A549 (cell line): Measurements from ENCODE around the gene UNC13C. TPM values are rescaled to one million over a fixed set of nuclear protein-coding genes. Genes with fewer than 3 reads are reported as not detected.

Experiments used
- ATAC-seq, 2 experiments: fragments of 200-7000 bp in 1 of 2; fragments of >200 bp in 1 of 2; cut with Nextera tagmentation in 1 of 2; cut with Tn5 transposase in 1 of 2; 3 replicates each; pipeline versions ENCODE4 v1.8.0 to v1.9.1; 2018 to 2020; ENCODE audit warnings: mild to moderate bottlenecking in 1 of 2, moderate library complexity in 1 of 2
- CTCF ChIA-PET: fragments of 300-600 bp; sonication (Branson Sonifier 250); formaldehyde crosslinking; extraction: SDS; loops from one replicate; lab custom pipeline; 2021; ENCODE audit warnings: antibody characterized with exemption, inconsistent platforms; lab: Yijun Ruan, JAX
- POLR2A ChIA-PET: fragments of 350-600 bp; formaldehyde crosslinking; extraction: SDS; loops from one replicate; lab custom pipeline; 2021; ENCODE audit warnings: antibody characterized with exemption, inconsistent platforms; lab: Yijun Ruan, JAX
- DNase-seq, 2 experiments: peaks; one replicate each; pipeline versions ENCODE4 v3.0.0 to v3.0.0-alpha.2; 2011 to 2016; ENCODE audit warnings: low read depth in 1 of 2, low spot score in 1 of 2
- FAIRE-seq: peaks from 2 replicates; lab custom pipeline; 2011; peaks lifted over from hg19 to GRCh38; lab: Jason Lieb, UNC
- H3K27ac ChIP-seq, 2 experiments: fragments of >200 bp; sonication (Bioruptor Twin); formaldehyde crosslinking; 3 replicates each; pipeline ENCODE4 v1.5.1; 2016 to 2017
- H3K4me1 ChIP-seq: fragments of >200 bp; sonication (Bioruptor Twin); formaldehyde crosslinking; 3 replicates; pipeline ENCODE4 v1.6.1; 2016
- H3K4me2 ChIP-seq: fragments of >200 bp; sonication (Bioruptor Twin); formaldehyde crosslinking; 3 replicates; pipeline ENCODE4 v1.6.1; 2016
- H3K4me3 ChIP-seq: fragments of >200 bp; sonication (Bioruptor Twin); formaldehyde crosslinking; 3 replicates; pipeline ENCODE4 v1.5.1; 2016
- H3K9me3 ChIP-seq: fragments of >200 bp; sonication (Bioruptor Twin); formaldehyde crosslinking; 3 replicates; pipeline ENCODE4 v1.6.1; 2016
- EHMT2 ChIP-seq: fragments of 200-600 bp; sonication (generic); IDR thresholded peaks from 2 replicates; pipeline ENCODE4 v1.6.1; 2016; ENCODE audit warnings: antibody characterized with exemption, low read depth, mild to moderate bottlenecking, moderate library complexity
- ESRRA ChIP-seq: fragments of 150-350 bp; IDR thresholded peaks from 2 replicates; pipeline ENCODE4 v1.6.1; 2014; ENCODE audit warnings: mild to moderate bottlenecking, low read length, borderline replicate concordance
- FOSL2 ChIP-seq, 2 experiments: fragments of 450-650 bp in 1 of 2; fragments of >200 bp in 1 of 2; sonication (Bioruptor Twin) in 1 of 2; formaldehyde crosslinking; IDR thresholded peaks; 2 replicates each; pipeline versions ENCODE4 v1.5.0 to v1.6.1; 2016 to 2020; ENCODE audit warnings: mild to moderate bottlenecking in 1 of 2, moderate library complexity in 1 of 2
- FOXS1 ChIP-seq: fragments of 250-450 bp; sonication (Bioruptor Pico); IDR thresholded peaks from 2 replicates; pipeline ENCODE4 v1.5.0; 2020; ENCODE audit warnings: mild to moderate bottlenecking, moderate library complexity
- HDAC2 ChIP-seq: fragments of 200-600 bp; sonication (generic); IDR thresholded peaks from 2 replicates; pipeline ENCODE4 v1.6.1; 2016
- HEYL ChIP-seq: fragments of 250-450 bp; sonication (Bioruptor Pico); IDR thresholded peaks from 2 replicates; pipeline ENCODE4 v1.8.0; 2021; ENCODE audit warnings: mild to moderate bottlenecking, moderate library complexity
- HOXA7 ChIP-seq: fragments of 250-450 bp; sonication (Bioruptor Pico); IDR thresholded peaks from 2 replicates; pipeline ENCODE4 v1.5.0; 2020; ENCODE audit warnings: mild to moderate bottlenecking, moderate library complexity
- HOXB13 ChIP-seq: fragments of 250-450 bp; sonication (Bioruptor Pico); IDR thresholded peaks from 2 replicates; pipeline ENCODE4 v1.5.0; 2020; ENCODE audit warnings: low read depth, mild to moderate bottlenecking, moderate library complexity
- HOXB5 ChIP-seq: fragments of 250-450 bp; sonication (Bioruptor Pico); IDR thresholded peaks from 2 replicates; pipeline ENCODE4 v1.5.0; 2020; ENCODE audit warnings: mild to moderate bottlenecking, moderate library complexity
- MAFK ChIP-seq: fragments of 450-650 bp; IDR thresholded peaks from 2 replicates; pipeline ENCODE4 v1.6.1; 2014; ENCODE audit not compliant: partially characterized antibody
- MAZ ChIP-seq: fragments of 150-350 bp; IDR thresholded peaks from 2 replicates; pipeline ENCODE4 v1.6.1; 2014; ENCODE audit warnings: antibody characterized with exemption, low read depth, low read length, borderline replicate concordance
- MYC ChIP-seq: IDR thresholded peaks from 2 replicates; pipeline ENCODE4 v1.6.1; 2012; ENCODE audit warnings: mild to moderate bottlenecking, inconsistent platforms, low read length, improper control_type of control experiment, borderline replicate concordance
- NFE2L2 ChIP-seq: fragments of 150-350 bp; conservative IDR thresholded peaks from 2 replicates; pipeline ENCODE4 v1.6.1; 2014; ENCODE audit warnings: low read length
- PHF8 ChIP-seq: fragments of 200-600 bp; sonication (generic); IDR thresholded peaks from 2 replicates; pipeline ENCODE4 v1.6.1; 2016; ENCODE audit warnings: low read depth, mild to moderate bottlenecking, antibody characterized with exemption, moderate library complexity, borderline replicate concordance
- POLR2A ChIP-seq: IDR thresholded peaks from 2 replicates; pipeline ENCODE4 v1.6.1; 2012; ENCODE audit warnings: mild to moderate bottlenecking, low read length
- POLR2AphosphoS2 ChIP-seq: conservative IDR thresholded peaks from 2 replicates; pipeline ENCODE4 v1.6.1; 2012; ENCODE audit warnings: low read length, improper control_type of control experiment, inconsistent platforms
- RARB ChIP-seq: fragments of 250-450 bp; sonication (Bioruptor Pico); IDR thresholded peaks from 2 replicates; pipeline ENCODE4 v1.8.0; 2021; ENCODE audit warnings: mild to moderate bottlenecking, moderate library complexity
- RCOR1 ChIP-seq: fragments of 150-350 bp; IDR thresholded peaks from 2 replicates; pipeline ENCODE4 v1.6.1; 2014; ENCODE audit warnings: antibody characterized with exemption, low read length, low read depth
- RFX5 ChIP-seq: fragments of 450-650 bp; IDR thresholded peaks from 2 replicates; pipeline ENCODE4 v1.7.1; 2014; ENCODE audit warnings: antibody characterized with exemption, mild to moderate bottlenecking, moderate library complexity
- RNF2 ChIP-seq: fragments of 200-600 bp; sonication (generic); IDR thresholded peaks from 2 replicates; pipeline ENCODE4 v1.6.1; 2016; ENCODE audit warnings: low read depth, mild to moderate bottlenecking, antibody characterized with exemption, moderate library complexity, borderline replicate concordance
- SREBF2 ChIP-seq: fragments of 450-650 bp; IDR thresholded peaks from 2 replicates; pipeline ENCODE4 v1.6.1; 2014; ENCODE audit warnings: mild to moderate bottlenecking, moderate library complexity
- TFCP2L1 ChIP-seq: fragments of 250-450 bp; sonication (Bioruptor Pico); IDR thresholded peaks from 2 replicates; pipeline ENCODE4 v1.5.0; 2021; ENCODE audit warnings: mild to moderate bottlenecking
- ZC3H11A ChIP-seq: fragments of 450-650 bp; IDR thresholded peaks from 2 replicates; pipeline ENCODE4 v1.6.1; 2014; ENCODE audit warnings: antibody characterized with exemption, mild to moderate bottlenecking
- ZSCAN20 ChIP-seq: fragments of 250-450 bp; sonication (Bioruptor Pico); IDR thresholded peaks from 2 replicates; pipeline ENCODE4 v1.8.0; 2022; ENCODE audit warnings: mild to moderate bottlenecking, moderate library complexity
- WGBS: methylation state at CpG from one replicate; pipeline ENCODE4 v1.1.6; 2017; ENCODE audit errors: missing lambda C conversion rate; 5-methylcytosine and 5-hydroxymethylcytosine counted together
- polyA plus RNA-seq, 4 experiments: library from polyadenylated mRNA; depleted of rRNA in 3 of 4; stranded (reverse); fragments of >200 nt; fragmentation: RNase III in 1 of 4; extraction: RNeasy Plus Mini Kit Qiagen cat#74134 plus additional on column Dnase treatment in 1 of 4; gene quantifications; 2 replicates in 3 of 4; 3 replicates in 1 of 4; pipeline ENCODE4 v1.2.3, GENCODE V29; 2011 to 2017
- TF ChIP-seq, protein P1 (sequence below): fragments of >200 bp; sonication (Bioruptor Twin); formaldehyde crosslinking; IDR thresholded peaks from 3 replicates; pipeline ENCODE4 v1.6.1; 2016
- TF ChIP-seq, protein P2 (sequence below): fragments of >200 bp; sonication (Bioruptor Twin); formaldehyde crosslinking; IDR thresholded peaks from 2 replicates; pipeline ENCODE4 v1.6.1; 2016
- TF ChIP-seq, protein P3 (sequence below): IDR thresholded peaks from 2 replicates; pipeline ENCODE4 v1.6.1; 2012
- TF ChIP-seq, protein P4 (sequence below): IDR thresholded peaks from 2 replicates; pipeline ENCODE4 v1.6.1; 2012
- TF ChIP-seq, protein P5 (sequence below): fragments of 200-600 bp; sonication (generic); IDR thresholded peaks from 2 replicates; pipeline ENCODE4 v1.6.1; 2016; ENCODE audit warnings: antibody characterized with exemption, mild to moderate bottlenecking, moderate library complexity

UNC13C gene
- polyA plus RNA-seq, 2 of the 4 experiments (the other 2 are of a cell fraction): 0.01 to 0.04 TPM

DNA sequence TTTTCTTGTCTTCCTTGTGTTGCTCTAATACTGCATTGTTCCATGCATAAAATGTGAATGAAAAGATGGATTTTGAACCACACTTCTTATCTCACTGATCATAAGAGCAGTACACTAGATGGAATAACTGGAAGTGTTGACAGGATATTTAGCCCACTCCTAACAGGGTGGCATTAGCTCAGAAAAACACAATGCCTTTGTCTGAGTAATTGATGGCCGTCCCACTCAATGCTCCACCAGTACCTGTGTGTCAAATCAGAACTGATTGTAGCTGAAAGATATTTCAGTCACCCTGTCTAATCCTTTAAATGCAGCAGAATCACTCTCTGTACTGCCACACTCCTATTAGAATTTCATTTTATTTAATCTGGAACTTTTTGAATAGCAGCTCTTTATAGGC is 526.5 kb downstream of the UNC13C start:
- POLR2A ChIA-PET: no interaction called here
- H3K27ac ChIP-seq: no peak overlapping the region
- no peak overlapping the region for H3K4me2 ChIP-seq
- CTCF ChIA-PET: no interaction called here
- no peak for DNase-seq
- H3K4me3 ChIP-seq: no peak overlapping the region
- 13% methylated on average over 1 of the region's 1 CpG for WGBS
- H3K4me1 ChIP-seq: no peaks in the 10 kb centered on the region
- FAIRE-seq: no peak
- H3K9me3 ChIP-seq: no peaks in the 10 kb centered on the region
- ATAC-seq: no peak
- no peak for TF ChIP-seq ZSCAN20
- no peak for TF ChIP-seq POLR2A
- no peak for TF ChIP-seq RFX5
- TF ChIP-seq FOSL2 (IDR thresholded peaks at IDR 0.05): no peak
- no peak for TF ChIP-seq FOSL2 (CRISPR knock-in tag; IDR thresholded peaks at IDR 0.05)
- TF ChIP-seq FOXS1 (CRISPR knock-in tag): no peak
- no peak for TF ChIP-seq ZC3H11A
- TF ChIP-seq MAZ: no peak
- TF ChIP-seq NFE2L2: no peak
- TF ChIP-seq EHMT2: no peak
- no peak for TF ChIP-seq MAFK

DNA sequence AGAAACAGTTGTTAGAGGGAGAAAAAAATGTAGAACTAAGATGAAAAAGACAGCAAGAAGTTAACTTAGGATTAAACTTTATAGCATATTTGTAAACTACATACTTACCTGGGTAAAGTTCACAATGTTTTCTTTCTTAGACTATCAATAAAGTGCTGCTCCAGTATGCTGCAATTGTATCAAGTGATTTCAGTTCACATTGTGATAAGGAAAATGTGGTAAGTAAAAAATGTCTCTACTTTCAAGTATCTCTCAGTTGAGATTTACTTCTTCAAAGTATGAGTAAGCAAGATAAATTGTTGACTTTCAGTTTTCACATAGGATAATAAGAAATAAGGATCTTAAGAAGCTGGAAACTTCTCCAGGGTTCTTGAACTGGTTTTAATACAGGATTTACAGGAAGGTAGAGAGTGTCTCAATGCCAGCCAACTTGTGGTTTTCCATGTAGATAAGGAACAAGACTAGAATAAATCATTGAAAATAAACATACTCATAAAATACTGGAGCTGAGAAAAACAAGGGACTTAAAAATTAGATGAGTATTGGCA is 528.8 kb downstream of the UNC13C start:
- CTCF ChIA-PET: no interaction called here
- TF ChIP-seq TFCP2L1 (CRISPR knock-in tag) (no peak), RCOR1 (no peak), MYC (no peak), HEYL (CRISPR knock-in tag) (no peak), HDAC2 (no peak), POLR2AphosphoS2 (no peak), HOXA7 (CRISPR knock-in tag) (no peak), FOXS1 (CRISPR knock-in tag) (no peak), SREBF2 (no peak), RNF2 (no peak), RARB (no peak), HOXB13 (CRISPR knock-in tag) (no peak)
- TF ChIP-seq, protein P1, sequence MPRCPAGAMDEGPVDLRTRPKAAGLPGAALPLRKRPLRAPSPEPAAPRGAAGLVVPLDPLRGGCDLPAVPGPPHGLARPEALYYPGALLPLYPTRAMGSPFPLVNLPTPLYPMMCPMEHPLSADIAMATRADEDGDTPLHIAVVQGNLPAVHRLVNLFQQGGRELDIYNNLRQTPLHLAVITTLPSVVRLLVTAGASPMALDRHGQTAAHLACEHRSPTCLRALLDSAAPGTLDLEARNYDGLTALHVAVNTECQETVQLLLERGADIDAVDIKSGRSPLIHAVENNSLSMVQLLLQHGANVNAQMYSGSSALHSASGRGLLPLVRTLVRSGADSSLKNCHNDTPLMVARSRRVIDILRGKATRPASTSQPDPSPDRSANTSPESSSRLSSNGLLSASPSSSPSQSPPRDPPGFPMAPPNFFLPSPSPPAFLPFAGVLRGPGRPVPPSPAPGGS: no peak
- TF ChIP-seq, protein P2, sequence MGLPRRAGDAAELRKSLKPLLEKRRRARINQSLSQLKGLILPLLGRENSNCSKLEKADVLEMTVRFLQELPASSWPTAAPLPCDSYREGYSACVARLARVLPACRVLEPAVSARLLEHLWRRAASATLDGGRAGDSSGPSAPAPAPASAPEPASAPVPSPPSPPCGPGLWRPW: no peak
- TF ChIP-seq, protein P3, sequence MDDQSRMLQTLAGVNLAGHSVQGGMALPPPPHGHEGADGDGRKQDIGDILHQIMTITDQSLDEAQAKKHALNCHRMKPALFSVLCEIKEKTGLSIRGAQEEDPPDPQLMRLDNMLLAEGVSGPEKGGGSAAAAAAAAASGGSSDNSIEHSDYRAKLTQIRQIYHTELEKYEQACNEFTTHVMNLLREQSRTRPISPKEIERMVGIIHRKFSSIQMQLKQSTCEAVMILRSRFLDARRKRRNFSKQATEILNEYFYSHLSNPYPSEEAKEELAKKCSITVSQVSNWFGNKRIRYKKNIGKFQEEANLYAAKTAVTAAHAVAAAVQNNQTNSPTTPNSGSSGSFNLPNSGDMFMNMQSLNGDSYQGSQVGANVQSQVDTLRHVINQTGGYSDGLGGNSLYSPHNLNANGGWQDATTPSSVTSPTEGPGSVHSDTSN: no peak

DNA sequence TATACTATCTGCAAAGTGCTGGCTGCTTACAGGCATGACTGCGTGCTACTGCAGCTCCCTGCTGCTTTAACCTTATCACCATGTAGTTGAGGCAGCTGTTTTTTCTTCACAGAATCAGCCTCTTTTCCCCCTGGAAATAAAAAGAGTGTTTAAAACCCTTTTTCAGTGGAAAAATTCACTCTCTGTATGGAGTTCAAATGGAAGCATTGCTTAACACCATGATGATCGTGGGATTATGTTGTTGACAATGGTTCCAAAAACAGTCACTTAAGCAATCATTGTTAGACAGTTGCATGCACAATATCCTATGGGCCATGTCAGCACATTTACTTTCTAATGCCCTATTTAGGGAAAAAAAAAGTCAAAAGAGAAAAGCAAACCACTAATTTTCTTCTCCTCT is 536.4 kb downstream of the UNC13C start:
- Histone ChIP-seq H3K9me3 (no peaks in the 10 kb centered on the region), H3K4me1 (no peaks in the 10 kb centered on the region), H3K4me2 (no peak overlapping the region), H3K27ac (no peak overlapping the region), H3K4me3 (no peak overlapping the region)
- no peak for FAIRE-seq
- no peak for DNase-seq
- ATAC-seq: no peak
- TF ChIP-seq HOXB5 (no peak), ESRRA (no peak), MAZ (no peak), HEYL (CRISPR knock-in tag) (no peak), PHF8 (no peak), HOXB13 (CRISPR knock-in tag) (no peak)
- TF ChIP-seq, protein P4, sequence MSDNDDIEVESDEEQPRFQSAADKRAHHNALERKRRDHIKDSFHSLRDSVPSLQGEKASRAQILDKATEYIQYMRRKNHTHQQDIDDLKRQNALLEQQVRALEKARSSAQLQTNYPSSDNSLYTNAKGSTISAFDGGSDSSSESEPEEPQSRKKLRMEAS: no peak
- TF ChIP-seq, protein P5, sequence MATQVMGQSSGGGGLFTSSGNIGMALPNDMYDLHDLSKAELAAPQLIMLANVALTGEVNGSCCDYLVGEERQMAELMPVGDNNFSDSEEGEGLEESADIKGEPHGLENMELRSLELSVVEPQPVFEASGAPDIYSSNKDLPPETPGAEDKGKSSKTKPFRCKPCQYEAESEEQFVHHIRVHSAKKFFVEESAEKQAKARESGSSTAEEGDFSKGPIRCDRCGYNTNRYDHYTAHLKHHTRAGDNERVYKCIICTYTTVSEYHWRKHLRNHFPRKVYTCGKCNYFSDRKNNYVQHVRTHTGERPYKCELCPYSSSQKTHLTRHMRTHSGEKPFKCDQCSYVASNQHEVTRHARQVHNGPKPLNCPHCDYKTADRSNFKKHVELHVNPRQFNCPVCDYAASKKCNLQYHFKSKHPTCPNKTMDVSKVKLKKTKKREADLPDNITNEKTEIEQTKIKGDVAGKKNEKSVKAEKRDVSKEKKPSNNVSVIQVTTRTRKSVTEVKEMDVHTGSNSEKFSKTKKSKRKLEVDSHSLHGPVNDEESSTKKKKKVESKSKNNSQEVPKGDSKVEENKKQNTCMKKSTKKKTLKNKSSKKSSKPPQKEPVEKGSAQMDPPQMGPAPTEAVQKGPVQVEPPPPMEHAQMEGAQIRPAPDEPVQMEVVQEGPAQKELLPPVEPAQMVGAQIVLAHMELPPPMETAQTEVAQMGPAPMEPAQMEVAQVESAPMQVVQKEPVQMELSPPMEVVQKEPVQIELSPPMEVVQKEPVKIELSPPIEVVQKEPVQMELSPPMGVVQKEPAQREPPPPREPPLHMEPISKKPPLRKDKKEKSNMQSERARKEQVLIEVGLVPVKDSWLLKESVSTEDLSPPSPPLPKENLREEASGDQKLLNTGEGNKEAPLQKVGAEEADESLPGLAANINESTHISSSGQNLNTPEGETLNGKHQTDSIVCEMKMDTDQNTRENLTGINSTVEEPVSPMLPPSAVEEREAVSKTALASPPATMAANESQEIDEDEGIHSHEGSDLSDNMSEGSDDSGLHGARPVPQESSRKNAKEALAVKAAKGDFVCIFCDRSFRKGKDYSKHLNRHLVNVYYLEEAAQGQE: no peak
- WGBS: 4% methylated on average over 2 of the region's 2 CpGs
- ChIA-PET POLR2A (no interaction called here), CTCF (no interaction called here)

More for the DNA sequence above, 528.8 kb downstream of the UNC13C start:
- no peak overlapping the region for H3K27ac ChIP-seq
- POLR2A ChIA-PET: no interaction called here
- FAIRE-seq: no peak
- no peak overlapping the region for H3K4me3 ChIP-seq
- no peak for ATAC-seq
- H3K4me2 ChIP-seq: no peak overlapping the region
- DNase-seq: no peak
- no peaks in the 10 kb centered on the region for H3K4me1 ChIP-seq
- H3K9me3 ChIP-seq: no peaks in the 10 kb centered on the region
